Sigmoid colon (tissue), 7 donors: ENCODE measurements around the gene RPA3. TPM values are rescaled to one million over a fixed set of nuclear protein-coding genes. Genes with fewer than 3 reads are reported as not detected.
"Not testable (repeated sequence)": the region's sequence is repeated elsewhere in the genome, so short reads cannot be mapped to it uniquely, and the experiment has no call there.

Experiments
- DNase-seq: peaks from one replicate; pipeline ENCODE4 v3.0.0-alpha.2; 2019
- H3K27ac ChIP-seq, 4 donors: fragments of 200-600 bp; sonication (generic); one replicate each; pipeline ENCODE4 v1.5.1; 2016 to 2019; ENCODE audit warnings: mild to moderate bottlenecking in 1 of 4
- H3K27me3 ChIP-seq, 3 donors: fragments of 200-600 bp; sonication (generic); one replicate each; pipeline ENCODE4 v1.5.1; 2019; ENCODE audit warnings: mild to moderate bottlenecking in 1 of 3
- H3K36me3 ChIP-seq, 4 donors: fragments of 200-600 bp; sonication (generic); one replicate each; pipeline ENCODE4 v1.5.1; 2016 to 2019
- H3K4me1 ChIP-seq, 4 donors: fragments of 200-600 bp; sonication (generic); one replicate each; pipeline ENCODE4 v1.5.1; 2017 to 2019
- H3K4me3 ChIP-seq, 4 donors: fragments of 200-600 bp; sonication (generic); one replicate each; pipeline ENCODE4 v1.5.1; 2017 to 2019; ENCODE audit warnings: mild to moderate bottlenecking in 2 of 4, moderate library complexity in 1 of 4
- H3K9me3 ChIP-seq, 4 donors: fragments of 200-600 bp in 3 of 4; sonication (generic) in 3 of 4; one replicate each; pipeline versions ENCODE4 v1.5.1 to v1.6.1; 2013 to 2019
- EP300 ChIP-seq, 4 donors: sonication (generic); formaldehyde crosslinking; IDR thresholded peaks; one replicate each; pipeline ENCODE4 v1.6.1; 2017; ENCODE audit warnings: antibody characterized with exemption in 4 of 4
- POLR2A ChIP-seq, 2 donors: fragments of 450-650 bp; IDR thresholded peaks; one replicate each; pipeline ENCODE4 v1.6.1; 2016; ENCODE audit warnings: antibody characterized with exemption in 2 of 2, mild to moderate bottlenecking in 2 of 2, moderate library complexity in 2 of 2
- POLR2AphosphoS5 ChIP-seq, 4 donors: sonication (generic); formaldehyde crosslinking; IDR thresholded peaks; one replicate each; pipeline ENCODE4 v1.6.1; 2017; ENCODE audit warnings: antibody characterized with exemption in 4 of 4
- WGBS, 2 donors: extraction: QIAGEN DNeasy Blood & Tissue Kit; methylation state at CpG; one replicate each; pipeline ENCODE4 v1.1.7; 2013; 5-methylcytosine and 5-hydroxymethylcytosine counted together
- intact Hi-C: fragments of 100-400 bp; cut with DNase I; formaldehyde crosslinking; loops from one replicate; pipeline ENCODE4 v1.15.1; 2023
- polyA plus RNA-seq, 3 donors: library from polyadenylated mRNA; stranded (reverse); fragments of 200-250 nt; gene quantifications; one replicate each; pipeline ENCODE4 v1.2.3, GENCODE V29; 2013
- total RNA-seq, 4 donors: library from RNA; depleted of rRNA; stranded (reverse); fragments of >200 nt; gene quantifications; one replicate each; pipeline ENCODE4 v1.1.0, GENCODE V29; 2016
- TF ChIP-seq, protein P1 (sequence below), 4 experiments: fragments of 450-650 bp in 3 of 4; fragments of 200-600 bp in 1 of 4; IDR thresholded peaks; one replicate each; pipeline ENCODE4 v1.5.1; 2016 to 2019; ENCODE audit warnings: antibody characterized with exemption in 4 of 4, mild to moderate bottlenecking in 3 of 4, moderate library complexity in 2 of 4
- donor health status: healthy with polysubstance abuse.
- donor health status: Bipolar disorder and iron deficiency.
- donor health status: healthy.

RPA3 gene
- total and polyA plus RNA-seq, 7 donors, result 15.8 to 66.8 (median 30.3) TPM

DNA sequence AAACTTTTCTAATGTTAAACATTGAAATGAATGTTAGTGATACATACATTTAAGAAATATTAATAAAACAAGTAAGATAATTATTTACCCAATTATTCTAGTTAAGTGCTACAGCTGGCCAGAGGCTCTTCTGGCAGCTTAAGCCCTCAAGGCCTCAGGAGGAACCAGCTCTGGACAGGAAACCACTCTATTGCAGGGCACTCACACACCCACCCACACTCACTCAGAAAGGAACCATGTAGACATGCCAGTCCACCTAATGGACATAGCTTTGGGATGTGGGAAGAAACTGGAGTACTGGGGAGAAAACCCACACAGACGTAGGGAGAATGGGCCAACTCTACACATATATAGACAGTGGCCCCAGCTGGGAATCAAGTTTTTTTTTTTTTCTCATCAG is 49.7 kb downstream of the RPA3 start:
- TF ChIP-seq EP300 (IDR thresholded peaks at IDR 0.05), result no peak
- TF ChIP-seq POLR2A (IDR thresholded peaks at IDR 0.05), result no peak
- Histone ChIP-seq H3K4me3 (no peak overlapping the region), H3K9me3 (no peaks in the 10 kb centered on the region), H3K27me3 (no peaks in the 10 kb centered on the region), H3K36me3 (no peaks in the 10 kb centered on the region), H3K27ac (no peak overlapping the region), H3K4me1 (peaks cover 0 to 8% (median 3%) of the 10 kb centered on the region in 4 donors)
- DNase-seq, result no peak
- intact Hi-C loops, result no loop called here
- WGBS, 2 donors, result 95 to 98% methylated on average over 1 of the region's 1 CpG

DNA sequence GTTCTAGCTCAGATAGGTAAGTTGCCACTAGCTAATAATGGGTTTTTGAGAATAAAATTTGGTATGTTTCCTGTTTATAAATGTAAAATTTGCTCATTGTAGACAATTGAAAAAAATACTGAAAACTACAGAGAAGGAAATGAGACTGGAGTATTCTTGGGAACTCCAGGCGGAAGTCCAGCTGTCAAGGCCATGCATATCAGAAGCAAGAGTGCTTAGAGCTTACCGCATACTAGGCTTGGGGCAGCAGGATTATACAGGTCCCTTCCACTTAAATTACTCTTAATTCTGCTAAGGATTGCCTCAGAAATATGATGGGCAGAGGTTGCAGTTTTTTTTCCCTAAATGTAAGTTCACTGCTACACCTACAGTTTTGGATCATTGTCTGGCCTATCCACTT is 51.2 kb downstream of the RPA3 start:
- no peaks in the 10 kb centered on the region for H3K9me3 ChIP-seq
- no peak for TF ChIP-seq POLR2AphosphoS5 (IDR thresholded peaks at IDR 0.05)
- no peak for TF ChIP-seq POLR2A (IDR thresholded peaks at IDR 0.05)
- no peak for TF ChIP-seq EP300 (IDR thresholded peaks at IDR 0.05)
- TF ChIP-seq, protein P1, sequence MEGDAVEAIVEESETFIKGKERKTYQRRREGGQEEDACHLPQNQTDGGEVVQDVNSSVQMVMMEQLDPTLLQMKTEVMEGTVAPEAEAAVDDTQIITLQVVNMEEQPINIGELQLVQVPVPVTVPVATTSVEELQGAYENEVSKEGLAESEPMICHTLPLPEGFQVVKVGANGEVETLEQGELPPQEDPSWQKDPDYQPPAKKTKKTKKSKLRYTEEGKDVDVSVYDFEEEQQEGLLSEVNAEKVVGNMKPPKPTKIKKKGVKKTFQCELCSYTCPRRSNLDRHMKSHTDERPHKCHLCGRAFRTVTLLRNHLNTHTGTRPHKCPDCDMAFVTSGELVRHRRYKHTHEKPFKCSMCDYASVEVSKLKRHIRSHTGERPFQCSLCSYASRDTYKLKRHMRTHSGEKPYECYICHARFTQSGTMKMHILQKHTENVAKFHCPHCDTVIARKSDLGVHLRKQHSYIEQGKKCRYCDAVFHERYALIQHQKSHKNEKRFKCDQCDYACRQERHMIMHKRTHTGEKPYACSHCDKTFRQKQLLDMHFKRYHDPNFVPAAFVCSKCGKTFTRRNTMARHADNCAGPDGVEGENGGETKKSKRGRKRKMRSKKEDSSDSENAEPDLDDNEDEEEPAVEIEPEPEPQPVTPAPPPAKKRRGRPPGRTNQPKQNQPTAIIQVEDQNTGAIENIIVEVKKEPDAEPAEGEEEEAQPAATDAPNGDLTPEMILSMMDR (IDR thresholded peaks at IDR 0.05), result no peak
- H3K27ac ChIP-seq, result no peak overlapping the region
- 93 to 95% methylated on average over 2 of the region's 2 CpGs for WGBS, 2 donors
- no peaks in the 10 kb centered on the region for H3K27me3 ChIP-seq
- no peaks in the 10 kb centered on the region for H3K4me1 ChIP-seq
- no peaks in the 10 kb centered on the region for H3K36me3 ChIP-seq
- no peak for DNase-seq
- intact Hi-C loops, result no loop called here
- H3K4me3 ChIP-seq, result no peak overlapping the region

DNA sequence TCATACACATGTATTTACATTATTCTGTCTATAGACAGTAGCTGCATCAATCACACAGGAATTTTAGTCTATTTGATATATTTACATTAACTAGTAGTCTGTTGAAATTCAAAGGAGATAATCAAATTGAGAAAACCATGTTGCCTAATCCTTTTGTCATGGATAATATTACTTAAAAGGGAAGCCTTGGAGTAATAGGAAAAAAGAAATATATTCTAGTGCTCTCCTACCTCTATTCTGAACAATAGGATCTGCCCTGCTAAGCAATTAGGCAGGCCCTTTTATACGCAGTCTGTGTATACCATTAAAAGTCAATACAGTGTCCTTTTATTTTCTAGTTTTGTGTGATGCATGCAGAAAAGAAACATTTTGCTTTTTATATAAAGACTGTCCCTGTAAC is 53.4 kb downstream of the RPA3 start:
- no peaks in the 10 kb centered on the region for H3K9me3 ChIP-seq
- 90 to 95% methylated on average over 1 of the region's 1 CpG for WGBS, 2 donors
- H3K27me3 ChIP-seq, result no peaks in the 10 kb centered on the region
- intact Hi-C loops, result no loop called here
- no peak overlapping the region for H3K27ac ChIP-seq
- H3K4me3 ChIP-seq, result no peak overlapping the region
- DNase-seq, result no peak
- no peak for TF ChIP-seq POLR2AphosphoS5 (IDR thresholded peaks at IDR 0.05)
- no peak for TF ChIP-seq POLR2A (IDR thresholded peaks at IDR 0.05)
- TF ChIP-seq EP300 (IDR thresholded peaks at IDR 0.05), result no peak
- TF ChIP-seq, protein P1 (IDR thresholded peaks at IDR 0.05), result no peak
- no peaks in the 10 kb centered on the region for H3K36me3 ChIP-seq
- no peaks in the 10 kb centered on the region for H3K4me1 ChIP-seq

DNA sequence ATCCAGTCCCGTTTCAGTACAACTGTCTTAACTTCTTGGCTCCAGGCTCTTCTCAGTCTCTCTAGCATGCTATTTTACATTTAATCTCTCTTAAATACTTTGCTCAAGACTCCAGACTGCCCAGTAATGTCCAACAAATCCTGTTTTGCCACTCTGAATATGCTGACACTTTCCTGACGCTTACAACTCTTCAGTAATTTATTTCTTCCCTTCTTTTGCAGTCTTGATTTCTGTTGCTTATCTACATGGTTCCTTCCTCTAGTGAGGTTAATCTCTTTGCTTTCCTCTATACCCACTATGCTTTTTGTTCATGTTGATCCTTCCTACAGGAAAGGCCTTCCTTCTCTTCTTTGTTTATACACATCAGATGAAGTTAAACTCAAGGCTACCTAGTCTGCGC is 54.1 kb downstream of the RPA3 start:
- no peaks in the 10 kb centered on the region for H3K36me3 ChIP-seq
- H3K27me3 ChIP-seq, result no peaks in the 10 kb centered on the region
- H3K27ac ChIP-seq, result no peak overlapping the region
- H3K4me1 ChIP-seq, result no peaks in the 10 kb centered on the region
- TF ChIP-seq, protein P1 (IDR thresholded peaks at IDR 0.05), result no peak
- TF ChIP-seq EP300 (IDR thresholded peaks at IDR 0.05), result no peak
- TF ChIP-seq POLR2AphosphoS5 (IDR thresholded peaks at IDR 0.05), result no peak
- intact Hi-C loops, result no loop called here
- no peak for DNase-seq
- WGBS, 2 donors, result 87 to 88% methylated on average over 3 of the region's 3 CpGs
- no peak overlapping the region for H3K4me3 ChIP-seq
- no peaks in the 10 kb centered on the region for H3K9me3 ChIP-seq

DNA sequence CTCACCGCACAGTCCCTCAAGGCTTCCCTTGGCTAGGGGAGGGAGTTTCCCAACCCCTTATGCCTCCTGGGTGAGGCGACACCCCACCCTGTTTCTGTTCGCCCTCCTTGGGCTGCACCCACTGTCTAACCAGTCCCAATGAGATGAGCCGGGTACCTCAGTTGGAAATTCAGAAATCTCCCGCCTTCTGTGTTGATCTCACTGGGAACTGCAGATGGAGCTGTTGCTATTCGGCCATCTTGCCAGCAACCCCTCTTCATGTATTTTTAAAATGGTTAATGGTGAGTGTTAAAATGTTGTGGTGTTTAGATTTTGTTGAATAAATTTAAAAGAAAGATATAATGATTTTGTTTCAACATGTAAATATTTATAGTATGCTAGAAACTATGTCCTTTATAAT is 55.9 kb downstream of the RPA3 start:
- no peaks in the 10 kb centered on the region for H3K4me1 ChIP-seq
- no peaks in the 10 kb centered on the region for H3K9me3 ChIP-seq
- H3K36me3 ChIP-seq, result no peaks in the 10 kb centered on the region
- WGBS, 2 donors, result 91 to 93% methylated on average over 6 of the region's 6 CpGs
- no peak for TF ChIP-seq POLR2A (IDR thresholded peaks at IDR 0.05)
- no peak for TF ChIP-seq EP300 (IDR thresholded peaks at IDR 0.05)
- TF ChIP-seq, protein P1 (IDR thresholded peaks at IDR 0.05), result no peak
- TF ChIP-seq POLR2AphosphoS5 (IDR thresholded peaks at IDR 0.05), result no peak
- H3K27ac ChIP-seq, result no peak overlapping the region
- H3K4me3 ChIP-seq, result no peak overlapping the region
- no peak for DNase-seq
- intact Hi-C loops, result no loop called here
- H3K27me3 ChIP-seq, result no peaks in the 10 kb centered on the region

DNA sequence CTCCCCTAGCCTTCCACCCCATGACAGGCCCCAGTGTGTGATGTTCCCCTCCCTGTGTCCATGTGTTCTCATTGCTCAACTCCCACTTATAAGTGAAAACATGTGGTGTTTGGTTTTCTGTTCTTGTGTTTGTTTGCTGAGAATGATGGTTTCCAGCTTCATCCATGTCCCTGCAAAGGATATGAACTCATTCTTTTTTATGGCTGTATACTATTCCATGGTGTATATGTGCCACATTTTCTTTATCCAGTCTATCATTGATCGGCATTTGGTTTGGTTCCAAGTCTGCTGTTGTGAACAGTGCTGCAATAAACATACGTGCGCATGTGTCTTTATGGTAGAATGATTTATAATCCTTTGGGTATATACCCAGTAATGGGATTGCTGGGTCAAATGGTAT is 61.9 kb downstream of the RPA3 start:
- H3K9me3 ChIP-seq, H3K27me3 ChIP-seq, H3K27ac ChIP-seq, H3K4me1 ChIP-seq, H3K4me3 ChIP-seq, DNase-seq, H3K36me3 ChIP-seq, intact Hi-C loops: not testable (repeated sequence)
- WGBS, 2 donors, result 96 to 98% methylated on average over 3 of the region's 3 CpGs
